DLD1 (cell line): Measurements from ENCODE around the gene IL1R2.

Experiments used
- in situ Hi-C: cut with HindIII; loops from 2 replicates; pipeline ENCODE4 v1.10.0; 2017; ENCODE audit warnings: low sequenced_read_pairs

Gene IL1R2

GRCh38 chr2:102034683-102035548 lies 43.2 kb downstream of the IL1R2 start:
- in situ Hi-C loops, result no loop called here

- in situ Hi-C loops, result no loop called here
Observed at GRCh38 chr2:102037681-102038080, 45.9 kb downstream of the IL1R2 start.

GRCh38 chr2:102040229-102040628 lies 48.5 kb downstream of the IL1R2 start:
- in situ Hi-C loops, result no loop called here

- in situ Hi-C loops, result no loop called here
Observed at GRCh38 chr2:102041351-102041750, 49.6 kb downstream of the IL1R2 start.

- in situ Hi-C loops, result no loop called here
Observed at GRCh38 chr2:102042196-102043081, 50.7 kb downstream of the IL1R2 start.

- in situ Hi-C loops, result no loop called here
Observed at GRCh38 chr2:102043560-102043959, 51.8 kb downstream of the IL1R2 start.

- in situ Hi-C loops, result no loop called here
Observed at GRCh38 chr2:102044235-102044896, 52.6 kb downstream of the IL1R2 start.

- in situ Hi-C loops, result no loop called here
Observed at GRCh38 chr2:102044967-102045489, 53.3 kb downstream of the IL1R2 start.

- in situ Hi-C loops, result no loop called here
Observed at GRCh38 chr2:102045697-102046096, 53.9 kb downstream of the IL1R2 start.

GRCh38 chr2:102046135-102046986 lies 54.6 kb downstream of the IL1R2 start:
- in situ Hi-C loops, result no loop called here

GRCh38 chr2:102048465-102048864 lies 56.7 kb downstream of the IL1R2 start:
- in situ Hi-C loops, result no loop called here

- in situ Hi-C loops, result no loop called here
Observed at GRCh38 chr2:102049756-102050443, 58.1 kb downstream of the IL1R2 start.

- in situ Hi-C loops, result no loop called here
Observed at GRCh38 chr2:102050854-102051391, 59.2 kb downstream of the IL1R2 start.

- in situ Hi-C loops, result no loop called here
Observed at GRCh38 chr2:102051692-102052277, 60.0 kb downstream of the IL1R2 start.

- in situ Hi-C loops, result no loop called here
Observed at GRCh38 chr2:102052365-102052764, 60.6 kb downstream of the IL1R2 start.

GRCh38 chr2:102053096-102053495 lies 61.3 kb downstream of the IL1R2 start:
- in situ Hi-C loops, result no loop called here

- in situ Hi-C loops, result no loop called here
Observed at GRCh38 chr2:102055346-102055990, 63.7 kb downstream of the IL1R2 start.

GRCh38 chr2:102056079-102056581 lies 64.4 kb downstream of the IL1R2 start:
- in situ Hi-C loops, result no loop called here
